ENCODE results near the gene SNRNP70.

GRCh38 chr19:49064029-49064629 lies 21.1 kb upstream of the SNRNP70 start:
- TF ChIP-seq CTCF (IDR thresholded peaks at IDR 0.05; ENCODE audit: extremely low read depth in 1 of 2, insufficient read depth in 1 of 2, low read depth in 1 of 2, low read length in 2 of 2), result no peak
- TF ChIP-seq FOS (IDR thresholded peaks at IDR 0.05; ENCODE audit: borderline replicate concordance, insufficient read depth, low read length), result no peak
- no peak for TF ChIP-seq EZH2 (IDR thresholded peaks at IDR 0.05; ENCODE audit: borderline replicate concordance, low read depth, low read length, severe bottlenecking)
- TF ChIP-seq POLR2AphosphoS5 (IDR thresholded peaks at IDR 0.05; ENCODE audit: insufficient read depth, low read depth, low read length), result no peak
- TF ChIP-seq POLR2A (IDR thresholded peaks at IDR 0.05; ENCODE audit: low read depth, low read length), result no peak
- no peak for TF ChIP-seq MYC (IDR thresholded peaks at IDR 0.05; ENCODE audit: low read depth, low read length)
- no peak for TF ChIP-seq GATA2 (IDR thresholded peaks at IDR 0.05; ENCODE audit: insufficient read depth, insufficient read length, low read depth, low read length)
